ENCODE data around the gene RGCC.

Gene RGCC

GRCh38 chr13:41456768-41457588, at the start of gene RGCC:
Gene RGCC, plus strand, starts transcription at chr13:41457550. Its CDS starts 158 bp downstream, at chr13:41457708.
- no peak for TF ChIP-seq CTCF (IDR thresholded peaks at IDR 0.05; ENCODE audit: low read depth, low read length)
- no peak for DNase-seq (ENCODE audit: extremely low read depth, low read depth)

DNA sequence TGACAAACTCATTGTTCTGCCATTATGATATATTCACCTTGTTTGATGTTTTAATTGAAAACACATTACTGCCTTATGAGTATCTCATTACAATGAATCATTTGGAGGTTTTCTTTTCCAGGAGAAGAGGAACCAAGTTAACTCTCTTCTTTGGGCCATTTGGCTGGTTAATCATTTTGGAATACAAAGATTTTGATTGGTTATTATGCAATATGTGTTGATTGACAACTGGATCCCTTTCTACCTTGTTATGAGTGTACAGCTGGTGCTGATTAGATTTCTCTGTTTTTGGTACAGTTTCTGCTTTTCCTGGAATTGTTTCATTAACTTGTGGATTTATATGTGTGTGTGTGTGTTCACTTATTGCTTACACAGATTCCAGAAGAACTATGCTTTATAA, 49.2 kb upstream of the RGCC start:
- no peak for TF ChIP-seq CTCF (IDR thresholded peaks at IDR 0.05; ENCODE audit: low read depth, low read length)

GRCh38 chr13:41408746-41409145, 48.6 kb upstream of the RGCC start:
- no peak for DNase-seq (ENCODE audit: extremely low read depth, low read depth)
- no peak for TF ChIP-seq CTCF (IDR thresholded peaks at IDR 0.05; ENCODE audit: low read depth, low read length)

More for the DNA sequence above, 49.2 kb upstream of the RGCC start:
- no peak for DNase-seq (ENCODE audit: extremely low read depth, low read depth)

GRCh38 chr13:41409611-41410010, 47.7 kb upstream of the RGCC start:
- DNase-seq (ENCODE audit: extremely low read depth, low read depth), result no peak
- no peak for TF ChIP-seq CTCF (IDR thresholded peaks at IDR 0.05; ENCODE audit: low read depth, low read length)

GRCh38 chr13:41411060-41411459, 46.3 kb upstream of the RGCC start:
- DNase-seq (ENCODE audit: extremely low read depth, low read depth), result no peak
- TF ChIP-seq CTCF (IDR thresholded peaks at IDR 0.05; ENCODE audit: low read depth, low read length), result no peak

GRCh38 chr13:41411522-41411921, 45.8 kb upstream of the RGCC start:
- TF ChIP-seq CTCF (IDR thresholded peaks at IDR 0.05; ENCODE audit: low read depth, low read length), result peak; percentile 52
- peak; percentile 44 for DNase-seq (ENCODE audit: extremely low read depth, low read depth)

GRCh38 chr13:41413872-41414271, 43.5 kb upstream of the RGCC start:
- DNase-seq (ENCODE audit: extremely low read depth, low read depth), result no peak
- TF ChIP-seq CTCF (IDR thresholded peaks at IDR 0.05; ENCODE audit: low read depth, low read length), result no peak
